H1 (cell line): ENCODE measurements around the gene TNFRSF14.

Experiments used
- CHD1 ChIP-seq: IDR thresholded peaks from 2 replicates; pipeline ENCODE4 v1.6.1; 2012; ENCODE audit warnings: low read depth, low read length, improper control_type of control experiment
- CTCF ChIP-seq, 3 experiments: IDR thresholded peaks; 1 replicate in 2 of 3; 2 replicates in 1 of 3; pipeline versions ENCODE4 v1.5.1 to v1.6.1; 2011; ENCODE audit warnings: low read length in 3 of 3, mild to moderate bottlenecking in 3 of 3, inconsistent platforms in 2 of 3, low read depth in 1 of 3, moderate library complexity in 1 of 3; ENCODE audit not compliant: insufficient read depth in 1 of 3; ENCODE audit errors: control extremely low read depth in 1 of 3

GRCh38 chr1:2534315-2534686 lies 21.9 kb upstream of the TNFRSF14 start:
- TF ChIP-seq CTCF (IDR thresholded peaks at IDR 0.05; ENCODE audit: control extremely low read depth in 1 of 3, insufficient read depth in 1 of 3, low read depth in 1 of 3, low read length in 3 of 3) (no peak), CHD1 (no peak)
